Adrenal gland (tissue), 12 donors: ENCODE measurements around the gene TNFAIP3. TPM values are rescaled to one million over a fixed set of nuclear protein-coding genes. Genes with fewer than 3 reads are reported as not detected.

ENCODE experiments used
- DNase-seq, 7 donors: peaks; one replicate each; pipeline ENCODE4 v3.0.0-alpha.2; 2019 to 2020
- H3K27ac ChIP-seq, 5 donors: fragments of 200-600 bp; sonication (generic) in 4 of 5; 1 replicate in 3 of 5; 2 replicates in 2 of 5; pipeline versions ENCODE4 v1.5.1 to v1.8.0; 2016 to 2020; ENCODE audit warnings: mild to moderate bottlenecking in 1 of 5
- H3K27me3 ChIP-seq: fragments of 200-600 bp; 2 replicates; pipeline ENCODE4 v1.8.0; 2021
- H3K36me3 ChIP-seq, 2 donors: fragments of 200-600 bp; replicated peaks in 1 of 2; 1 replicate in 1 of 2; 2 replicates in 1 of 2; pipeline versions ENCODE4 v1.5.1 to v1.8.0; 2018 to 2022
- H3K4me1 ChIP-seq, 2 donors: fragments of 200-600 bp; replicated peaks in 1 of 2; 1 replicate in 1 of 2; 2 replicates in 1 of 2; pipeline versions ENCODE4 v1.5.1 to v1.8.0; 2018 to 2021
- H3K4me3 ChIP-seq, 4 donors: fragments of 200-600 bp; sonication (generic) in 3 of 4; one replicate each; pipeline ENCODE4 v1.5.1; 2016 to 2018
- H3K9me3 ChIP-seq, 3 donors: fragments of 200-600 bp; sonication (generic) in 1 of 3; replicated peaks in 1 of 3; 1 replicate in 2 of 3; 2 replicates in 1 of 3; pipeline versions ENCODE4 v1.5.1 to v1.8.0; 2016 to 2021
- CTCF ChIP-seq, 6 experiments: fragments of 450-650 bp in 4 of 6; fragments of 200-600 bp in 2 of 6; sonication (generic) in 1 of 6; IDR thresholded peaks; 1 replicate in 5 of 6; 2 replicates in 1 of 6; pipeline versions ENCODE4 v1.5.1 to v1.8.0; 2016 to 2021; ENCODE audit warnings: antibody characterized with exemption in 6 of 6, mild to moderate bottlenecking in 2 of 6, moderate library complexity in 1 of 6
- POLR2A ChIP-seq, 2 donors: fragments of 450-650 bp; IDR thresholded peaks; one replicate each; pipeline ENCODE4 v1.6.1; 2017; ENCODE audit warnings: antibody characterized with exemption in 2 of 2, mild to moderate bottlenecking in 2 of 2, moderate library complexity in 1 of 2
- WGBS, 4 donors: extraction: QIAGEN DNeasy Blood & Tissue Kit in 2 of 4; methylation state at CpG; one replicate each; pipeline versions ENCODE4 v1.1.5 to v1.1.7; 2013 to 2017; 5-methylcytosine and 5-hydroxymethylcytosine counted together
- intact Hi-C, 2 donors: fragments of 100-400 bp; cut with DNase I; formaldehyde crosslinking; loops; one replicate each; pipeline versions ENCODE4 v1.14.1 to v1.15.0; 2022 to 2023
- polyA plus RNA-seq, 3 donors: library from polyadenylated mRNA; stranded (reverse); fragments of 200-250 nt in 2 of 3; fragments of 350-450 nt in 1 of 3; fragmentation: Illumina TruSeq in 1 of 3; extraction: RNeasy Lipid Tissue Mini Kit (QIAGEN cat#74804) in 1 of 3; gene quantifications; one replicate each; pipeline ENCODE4 v1.2.3, GENCODE V29; 2013 to 2014
- total RNA-seq, 9 donors: library from RNA; depleted of rRNA in 4 of 9; stranded (reverse); fragments of >200 nt in 4 of 9; fragments of 120-200 nt in 1 of 9; fragmentation: NEBNext Ultra II Directional in 1 of 9; extraction: Animal tissue kit (Norgen Biotek cat#: 25700) in 1 of 9; gene quantifications; one replicate each; pipeline versions ENCODE4 v1.1.0 to v1.2.4, GENCODE V29; 2013 to 2023
- donor health status: healthy with polysubstance abuse.
- donor health status: Bipolar disorder and iron deficiency.
- donor health status: DM: yes; HTN: yes; CAD: no.
- donor health status: DM: no; HTN: no; CAD: no.
- donor health status: DM: no; HTN: no; CAD: no.
- donor health status: DM: yes; HTN: yes; CAD: no.

The TNFAIP3 gene
- total and polyA plus RNA-seq, 12 donors: 5.0 to 29.7 (median 15.2) TPM

GRCh38 chr6:137870308-137870644 lies 3.2 kb downstream of the TNFAIP3 start:
- Histone ChIP-seq H3K36me3 (peaks cover 0 to 8% of the 10 kb centered on the region in 2 donors), H3K4me3 (peak overlapping the region in 1 of 4 donors; percentile 71), H3K9me3 (no peaks in the 10 kb centered on the region), H3K27me3 (no peaks in the 10 kb centered on the region), H3K27ac (peak overlapping the region in 1 of 5 donors; percentile 27), H3K4me1 (peaks cover 0 to 34% of the 10 kb centered on the region in 2 donors)
- 63 to 75% (median 67%) methylated on average over 5 of the region's 5 CpGs for WGBS, 4 donors
- no peak for DNase-seq
- intact Hi-C loops: loop anchor here in 1 of 2 donors (10.0 kb wide), 1 partner anchor 75 kb away; no protein-coding TSS in a partner anchor
- TF ChIP-seq CTCF (IDR thresholded peaks at IDR 0.05) (no peak), POLR2A (IDR thresholded peaks at IDR 0.05) (no peak)

GRCh38 chr6:137870744-137871247 lies 3.7 kb downstream of the TNFAIP3 start:
- intact Hi-C loops: loop anchor here in 1 of 2 donors (10.0 kb wide), 1 partner anchor 74 kb away; no protein-coding TSS in a partner anchor
- H3K4me1 ChIP-seq: peaks cover 0 to 34% of the 10 kb centered on the region in 2 donors
- TF ChIP-seq POLR2A (IDR thresholded peaks at IDR 0.05) (no peak), CTCF (IDR thresholded peaks at IDR 0.05) (peak in 1 of 6 experiments; percentile 17)
- peak overlapping the region in 3 of 5 donors; percentile 11 to 61 (median 27) for H3K27ac ChIP-seq
- DNase-seq: no peak
- no peaks in the 10 kb centered on the region for H3K9me3 ChIP-seq
- peak overlapping the region in 1 of 4 donors; percentile 10 for H3K4me3 ChIP-seq
- WGBS, 4 donors: 44 to 64% (median 58%) methylated on average over 4 of the region's 4 CpGs
- H3K27me3 ChIP-seq: no peaks in the 10 kb centered on the region
- peaks cover 0 to 13% of the 10 kb centered on the region in 2 donors for H3K36me3 ChIP-seq

GRCh38 chr6:137871291-137871690 lies 4.2 kb downstream of the TNFAIP3 start:
- no peak for DNase-seq
- intact Hi-C loops: loop anchor here in 1 of 2 donors (10.0 kb wide), 1 partner anchor 74 kb away; no protein-coding TSS in a partner anchor
- WGBS, 4 donors: 64 to 89% (median 82%) methylated on average over 11 of the region's 11 CpGs
- H3K9me3 ChIP-seq: no peaks in the 10 kb centered on the region
- no peaks in the 10 kb centered on the region for H3K27me3 ChIP-seq
- H3K36me3 ChIP-seq: peaks cover 0 to 18% of the 10 kb centered on the region in 2 donors
- TF ChIP-seq POLR2A (IDR thresholded peaks at IDR 0.05) (no peak), CTCF (IDR thresholded peaks at IDR 0.05) (no peak)
- H3K4me3 ChIP-seq: peak overlapping the region in 1 of 4 donors; percentile 10
- peaks cover 0 to 31% of the 10 kb centered on the region in 2 donors for H3K4me1 ChIP-seq
- H3K27ac ChIP-seq: peak overlapping the region in 2 of 5 donors; percentile 11 to 61

- Histone ChIP-seq H3K4me3 (peak overlapping the region in 1 of 4 donors; percentile 15), H3K27me3 (no peaks in the 10 kb centered on the region), H3K27ac (peak overlapping the region in 1 of 5 donors; percentile 2), H3K9me3 (no peaks in the 10 kb centered on the region), H3K4me1 (peaks cover 0 to 29% of the 10 kb centered on the region in 2 donors), H3K36me3 (peaks cover 0 to 24% of the 10 kb centered on the region in 2 donors)
- no peak for DNase-seq
- no peak for TF ChIP-seq POLR2A (IDR thresholded peaks at IDR 0.05)
- WGBS, 4 donors: 86 to 96% (median 90%) methylated on average over 1 of the region's 1 CpG
- intact Hi-C loops: loop anchor here in 1 of 2 donors (10.0 kb wide), 1 partner anchor 73 kb away; no protein-coding TSS in a partner anchor
Measured at GRCh38 chr6:137871831-137872454, 4.9 kb downstream of the TNFAIP3 start.
